NCI-H82 treated with DMSO at 0.1 percent for 48 hours (cell line): Measurements from ENCODE around the gene METTL27.
"Not testable (repeated sequence)": the region's sequence is repeated elsewhere in the genome, so short reads cannot be mapped to it uniquely, and the experiment has no call there.

Source experiments
- DNase-seq: peaks from one replicate; lab custom pipeline; 2025; ENCODE audit not compliant: unreplicated experiment; lab: John Stamatoyannopoulos, UW

METTL27 gene

GRCh38 chr7:73821597-73822285 is 20.6 kb downstream of the METTL27 start:
- DNase-seq, result not testable (repeated sequence)

- DNase-seq, result no peak
These were observed 22.3 kb downstream of the METTL27 start for GRCh38 chr7:73820013-73820412.

- DNase-seq, result no peak
These were observed 25.2 kb downstream of the METTL27 start for GRCh38 chr7:73817121-73817520.

- no peak for DNase-seq
These were observed 26.9 kb downstream of the METTL27 start for GRCh38 chr7:73815436-73815835.

GRCh38 chr7:73812996-73813395 is 29.3 kb downstream of the METTL27 start:
- no peak for DNase-seq

GRCh38 chr7:73811760-73812168 is 30.6 kb downstream of the METTL27 start:
- DNase-seq, result no peak

GRCh38 chr7:73810998-73811360 is 31.3 kb downstream of the METTL27 start:
- DNase-seq, result no peak

- no peak for DNase-seq
These were observed 32.8 kb downstream of the METTL27 start for GRCh38 chr7:73809467-73809951.

GRCh38 chr7:73802459-73802858 is 39.9 kb downstream of the METTL27 start:
- DNase-seq, result no peak

GRCh38 chr7:73801577-73801976 is 40.7 kb downstream of the METTL27 start:
- DNase-seq, result no peak

- DNase-seq, result no peak
These were observed 42.8 kb downstream of the METTL27 start for GRCh38 chr7:73799282-73800141.

- DNase-seq, result not testable (repeated sequence)
These were observed 45.1 kb downstream of the METTL27 start for GRCh38 chr7:73797176-73797575.

GRCh38 chr7:73796656-73797055 is 45.7 kb downstream of the METTL27 start:
- DNase-seq, result not testable (repeated sequence)

GRCh38 chr7:73795188-73795587 is 47.1 kb downstream of the METTL27 start:
- DNase-seq, result not testable (repeated sequence)

GRCh38 chr7:73791170-73791690 is 51.1 kb downstream of the METTL27 start:
- DNase-seq, result not testable (repeated sequence)

GRCh38 chr7:73789051-73789450 is 53.3 kb downstream of the METTL27 start:
- DNase-seq, result no peak

GRCh38 chr7:73787786-73788048 is 54.6 kb downstream of the METTL27 start:
- not testable (repeated sequence) for DNase-seq

- DNase-seq, result no peak
These were observed 55.7 kb downstream of the METTL27 start for GRCh38 chr7:73786588-73786987.
